ENCODE measurements around the gene SPATA13.

- TF ChIP-seq CTCF (IDR thresholded peaks at IDR 0.05; ENCODE audit: poor library complexity) (no peak), EZH2 (IDR thresholded peaks at IDR 0.05; ENCODE audit: borderline replicate concordance) (no peak)
Measured at GRCh38 chr13:24112791-24113190, 47.7 kb upstream of the SPATA13 start.
